Esophagus squamous epithelium (tissue), 4 donors: Measurements from ENCODE around the gene SVIL.

Experiments used
- POLR2A ChIP-seq, 4 donors: fragments of 450-650 bp; IDR thresholded peaks; one replicate each; pipeline ENCODE4 v1.6.1; 2017; ENCODE audit warnings: antibody characterized with exemption in 4 of 4, mild to moderate bottlenecking in 4 of 4, moderate library complexity in 3 of 4
- TF ChIP-seq, protein P1 (sequence below), 6 experiments: fragments of 450-650 bp in 4 of 6; fragments of 200-600 bp in 2 of 6; sonication (generic) in 2 of 6; IDR thresholded peaks; one replicate each; pipeline ENCODE4 v1.5.1; 2016 to 2019; ENCODE audit warnings: antibody characterized with exemption in 6 of 6, mild to moderate bottlenecking in 4 of 6, moderate library complexity in 4 of 6

DNA sequence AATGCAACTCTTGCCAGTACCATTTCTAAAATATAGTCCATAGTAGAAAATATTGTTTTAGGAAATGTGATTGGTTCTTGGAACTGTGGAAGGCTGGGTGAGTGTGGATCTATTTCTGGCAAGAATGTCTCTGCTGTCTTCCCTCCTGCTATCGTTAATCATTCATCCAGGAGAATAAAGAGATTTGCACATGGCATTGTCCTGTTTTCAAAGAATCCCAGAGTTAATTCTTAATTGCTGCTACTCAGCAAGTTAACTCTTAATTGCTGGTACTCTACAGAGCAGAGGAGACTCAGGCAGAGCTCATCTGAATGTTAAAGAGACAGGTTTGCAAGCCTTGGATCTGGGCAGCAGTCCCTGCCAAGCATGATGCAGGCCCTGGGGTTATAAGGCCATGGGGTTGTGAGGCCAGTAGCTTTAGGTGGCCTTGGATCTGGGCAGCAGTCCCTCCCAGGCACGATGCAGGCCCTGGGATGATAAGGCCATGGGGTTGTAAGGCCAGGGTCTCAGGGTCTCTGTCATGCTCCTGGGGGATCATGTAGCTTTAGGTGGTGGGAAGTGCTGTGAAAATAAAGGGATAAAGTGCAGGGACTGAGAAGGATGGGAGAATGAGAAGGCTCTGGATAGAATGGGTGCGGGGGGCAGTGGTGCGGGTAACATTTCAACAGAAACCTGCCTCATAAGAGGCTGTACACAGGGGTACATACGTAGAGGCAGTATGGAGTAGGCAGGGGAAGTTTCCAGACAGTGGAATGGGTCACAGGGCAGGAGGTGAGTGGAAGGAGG is 162.3 kb downstream of the SVIL start:
- TF ChIP-seq, protein P1, sequence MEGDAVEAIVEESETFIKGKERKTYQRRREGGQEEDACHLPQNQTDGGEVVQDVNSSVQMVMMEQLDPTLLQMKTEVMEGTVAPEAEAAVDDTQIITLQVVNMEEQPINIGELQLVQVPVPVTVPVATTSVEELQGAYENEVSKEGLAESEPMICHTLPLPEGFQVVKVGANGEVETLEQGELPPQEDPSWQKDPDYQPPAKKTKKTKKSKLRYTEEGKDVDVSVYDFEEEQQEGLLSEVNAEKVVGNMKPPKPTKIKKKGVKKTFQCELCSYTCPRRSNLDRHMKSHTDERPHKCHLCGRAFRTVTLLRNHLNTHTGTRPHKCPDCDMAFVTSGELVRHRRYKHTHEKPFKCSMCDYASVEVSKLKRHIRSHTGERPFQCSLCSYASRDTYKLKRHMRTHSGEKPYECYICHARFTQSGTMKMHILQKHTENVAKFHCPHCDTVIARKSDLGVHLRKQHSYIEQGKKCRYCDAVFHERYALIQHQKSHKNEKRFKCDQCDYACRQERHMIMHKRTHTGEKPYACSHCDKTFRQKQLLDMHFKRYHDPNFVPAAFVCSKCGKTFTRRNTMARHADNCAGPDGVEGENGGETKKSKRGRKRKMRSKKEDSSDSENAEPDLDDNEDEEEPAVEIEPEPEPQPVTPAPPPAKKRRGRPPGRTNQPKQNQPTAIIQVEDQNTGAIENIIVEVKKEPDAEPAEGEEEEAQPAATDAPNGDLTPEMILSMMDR (IDR thresholded peaks at IDR 0.05) = no peak
- no peak for TF ChIP-seq POLR2A (IDR thresholded peaks at IDR 0.05)
